T1000 (cell line): ENCODE data around the gene TTC32.
A peak's percentile ranks its signal among the peaks of the same experiment; 100 is the strongest.
"Not testable (repeated sequence)": the region's sequence is repeated elsewhere in the genome, so short reads cannot be mapped to it uniquely, and the experiment has no call there.

ENCODE experiments used
- DNase-seq: peaks from one replicate; lab custom pipeline; 2025; ENCODE audit warnings: mixed read lengths; lab: John Stamatoyannopoulos, UW

TTC32 gene

DNA sequence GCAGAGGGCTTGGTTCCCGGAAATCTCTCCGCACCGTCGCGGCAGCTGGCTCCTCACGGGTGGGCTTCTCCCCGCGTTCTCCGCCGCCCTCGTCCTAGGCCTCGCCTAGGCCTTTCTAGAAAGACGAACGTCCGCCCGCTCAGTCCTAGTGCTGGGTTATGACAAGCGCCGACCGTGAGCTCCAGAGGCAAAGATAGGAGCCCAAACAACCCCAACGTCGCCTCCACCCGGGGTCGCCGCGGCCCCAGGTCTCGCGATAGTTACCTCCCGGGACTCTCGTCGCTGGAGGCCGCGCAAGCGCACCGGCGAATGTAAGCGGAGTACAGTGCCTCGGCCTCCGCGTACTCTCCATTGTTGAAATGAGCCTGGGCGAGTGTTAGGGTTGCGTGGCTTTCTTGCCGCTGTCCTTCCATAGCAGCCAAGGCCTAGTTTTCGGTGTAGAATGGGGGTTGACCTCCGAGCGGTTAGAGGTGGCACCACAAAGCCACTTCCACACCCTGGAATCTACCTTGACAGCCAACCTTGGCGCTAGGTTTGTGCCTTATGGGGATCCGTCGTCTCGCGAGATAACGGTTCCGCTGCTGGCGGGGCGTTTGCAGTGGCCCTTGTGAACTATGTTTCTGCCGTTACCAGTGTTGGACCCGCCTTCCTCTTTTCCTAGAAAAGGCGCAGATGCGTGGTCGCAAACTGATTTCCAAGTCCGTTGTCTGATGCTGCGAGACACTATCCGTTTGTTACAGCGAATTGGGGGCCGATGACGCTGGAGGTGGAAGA lies at the start of gene TTC32:
Gene TTC32 (minus strand): TSS at position 542 of the 774 bp plus-strand sequence. CDS start 129 bp downstream, at position 413.
- DNase-seq: peak; percentile 94

DNA sequence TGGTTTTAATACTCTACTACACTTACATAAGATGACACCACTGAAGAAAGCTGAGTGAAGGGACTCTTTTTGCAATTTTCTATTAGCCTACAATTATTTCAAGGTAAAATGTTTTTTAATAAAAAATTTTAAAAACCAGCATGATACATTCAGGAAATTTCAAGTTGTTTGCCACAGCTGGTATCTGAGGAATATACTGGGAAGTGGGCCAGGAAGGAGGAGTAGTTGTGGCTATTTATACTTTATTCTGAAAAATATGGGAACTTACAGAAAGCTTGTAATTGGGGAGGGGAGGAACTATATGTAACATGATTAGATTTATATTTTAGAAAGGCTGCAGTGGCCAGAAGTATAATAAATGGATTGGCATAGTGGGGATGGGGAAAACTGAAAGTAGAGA lies 47.3 kb upstream of the TTC32 start:
- DNase-seq: no peak

- no peak for DNase-seq
Observed at GRCh38 chr2:19947184-19947940, 45.6 kb upstream of the TTC32 start.

GRCh38 chr2:19944205-19944845 lies 42.5 kb upstream of the TTC32 start:
- DNase-seq: no peak

DNA sequence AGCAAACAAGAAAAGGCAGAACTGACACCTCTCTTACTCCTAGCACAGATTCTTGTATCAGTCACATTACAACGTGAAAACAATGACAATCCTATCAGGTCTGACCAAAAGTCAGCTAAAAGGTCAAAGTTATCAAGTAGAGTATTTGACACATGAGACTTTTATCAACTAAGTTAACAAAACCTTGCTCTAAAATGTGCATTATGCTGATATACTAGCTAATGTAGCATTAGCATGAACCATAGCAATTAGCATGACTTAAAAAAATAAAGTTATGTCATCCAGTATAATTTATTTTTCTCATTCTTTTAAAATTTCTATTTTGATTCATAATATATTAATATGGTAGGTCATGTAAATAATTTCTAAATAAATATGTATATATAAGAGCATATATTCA lies 41.4 kb upstream of the TTC32 start:
- no peak for DNase-seq

DNA sequence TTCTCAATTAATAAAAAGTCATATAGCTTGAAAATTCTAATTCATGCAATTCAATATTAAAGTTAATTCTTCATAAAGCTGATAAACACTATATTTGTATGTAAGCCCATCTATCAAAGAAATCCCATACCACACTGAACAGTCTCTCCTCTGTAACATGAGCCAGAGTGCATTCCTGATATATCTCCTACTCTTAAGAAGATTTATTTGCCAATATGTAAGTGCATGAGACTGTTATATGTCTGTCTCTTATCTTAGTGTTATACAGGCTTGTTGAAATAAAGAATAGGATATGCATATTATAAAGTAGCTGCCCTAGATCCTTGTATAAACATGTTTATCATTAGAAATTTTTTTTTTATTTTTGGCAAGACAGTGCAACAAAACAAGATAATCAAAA lies 40.4 kb upstream of the TTC32 start:
- DNase-seq: no peak

DNA sequence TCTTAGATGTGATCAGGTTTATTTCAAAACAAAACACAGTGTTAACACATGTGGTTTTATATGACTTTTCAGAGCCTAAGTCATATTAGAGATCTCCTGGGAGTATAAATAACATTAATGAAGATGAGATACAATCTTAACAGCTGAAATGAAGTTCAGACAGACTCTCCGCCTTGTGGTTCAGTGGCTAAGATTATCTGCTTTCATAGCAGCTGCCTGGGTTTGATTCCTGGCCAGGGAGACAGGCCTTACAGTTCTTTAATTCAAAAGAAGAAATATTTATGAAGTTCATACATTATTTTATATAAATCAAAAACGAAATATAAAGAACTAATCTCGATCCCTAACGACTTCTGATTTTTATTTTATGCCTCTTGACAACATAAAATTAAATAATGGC lies 35.2 kb upstream of the TTC32 start:
- no peak for DNase-seq

DNA sequence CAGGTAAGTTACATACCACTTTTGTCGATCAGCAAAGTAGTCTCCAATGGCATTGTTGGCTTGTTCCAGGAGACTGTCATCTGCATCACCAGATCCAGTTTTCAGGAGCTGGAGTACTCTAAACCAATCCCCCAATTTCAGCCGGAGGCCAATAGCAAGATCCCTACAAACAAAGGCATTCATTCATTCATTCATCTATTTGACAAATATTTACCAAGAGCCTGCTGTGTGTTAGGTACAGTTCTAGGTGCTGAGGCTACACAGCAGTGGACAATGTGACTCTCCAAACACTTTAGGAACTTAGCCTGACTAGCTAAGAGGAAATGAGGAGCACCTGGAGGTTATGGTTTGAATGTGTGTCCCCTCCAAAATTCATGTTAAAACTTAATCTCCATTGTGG lies 34.4 kb upstream of the TTC32 start:
- no peak for DNase-seq

GRCh38 chr2:19933351-19933981 lies 31.7 kb upstream of the TTC32 start:
- DNase-seq: no peak

DNA sequence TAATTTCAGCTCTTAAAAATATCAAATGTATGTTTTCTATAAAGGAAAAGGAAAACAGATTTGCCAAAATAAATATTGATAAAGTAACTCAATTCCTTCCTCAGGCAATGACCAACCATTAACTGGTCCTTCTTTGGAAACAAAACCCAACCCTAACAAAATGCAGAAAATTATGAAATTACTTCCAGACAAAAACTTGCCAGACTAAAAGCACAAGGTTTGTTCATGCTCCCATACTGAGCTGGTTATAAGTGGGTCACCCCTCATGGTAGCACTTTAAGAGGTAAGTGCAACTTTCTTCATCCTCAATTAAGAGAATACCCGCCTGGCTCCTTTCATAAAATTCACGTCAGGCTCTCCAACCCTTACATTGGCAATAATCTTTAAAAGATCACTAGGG lies 31.1 kb upstream of the TTC32 start:
- no peak for DNase-seq

DNA sequence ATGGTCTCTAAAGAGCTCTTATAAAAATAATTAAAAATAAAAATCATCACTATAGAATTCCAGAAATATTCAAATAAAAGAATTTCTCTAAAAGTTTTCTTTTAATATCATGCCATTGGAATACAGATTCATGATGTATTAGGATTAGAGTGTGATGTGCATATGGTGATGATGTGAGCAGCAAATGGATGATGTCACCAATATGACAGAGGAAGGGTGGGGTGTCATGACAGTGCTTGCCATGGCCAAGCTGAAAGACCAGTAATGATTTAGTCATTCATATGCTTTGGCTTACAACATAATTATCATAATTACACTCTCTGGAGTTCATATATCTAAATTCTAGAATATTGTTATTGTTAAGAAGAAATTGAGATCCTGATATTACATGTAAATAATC lies 27.4 kb upstream of the TTC32 start:
- DNase-seq: no peak

- not testable (repeated sequence) for DNase-seq
Observed at GRCh38 chr2:19927816-19928215, 26.0 kb upstream of the TTC32 start.

GRCh38 chr2:19924526-19924925 lies 22.7 kb upstream of the TTC32 start:
- not testable (repeated sequence) for DNase-seq

DNA sequence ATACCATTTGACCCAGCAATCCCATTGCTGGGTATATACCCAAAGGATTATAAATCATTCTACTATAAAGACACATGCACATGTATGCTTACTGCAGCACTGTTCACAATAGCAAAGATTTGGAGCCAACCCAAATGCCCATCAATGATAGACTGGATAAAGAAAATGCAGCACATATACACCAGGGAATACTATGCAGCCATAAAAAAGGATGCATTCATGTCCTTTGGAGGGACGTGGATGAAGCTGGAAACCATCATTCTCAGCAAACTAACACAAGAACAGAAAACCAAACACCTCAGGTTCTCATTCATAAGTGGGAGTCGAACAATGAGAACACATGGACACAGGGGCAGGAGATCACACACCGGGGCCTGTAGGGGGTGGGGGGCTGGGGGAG lies 20.4 kb upstream of the TTC32 start:
- not testable (repeated sequence) for DNase-seq

- no peak for DNase-seq
Observed at GRCh38 chr2:19916385-19916950, 14.7 kb upstream of the TTC32 start.

DNA sequence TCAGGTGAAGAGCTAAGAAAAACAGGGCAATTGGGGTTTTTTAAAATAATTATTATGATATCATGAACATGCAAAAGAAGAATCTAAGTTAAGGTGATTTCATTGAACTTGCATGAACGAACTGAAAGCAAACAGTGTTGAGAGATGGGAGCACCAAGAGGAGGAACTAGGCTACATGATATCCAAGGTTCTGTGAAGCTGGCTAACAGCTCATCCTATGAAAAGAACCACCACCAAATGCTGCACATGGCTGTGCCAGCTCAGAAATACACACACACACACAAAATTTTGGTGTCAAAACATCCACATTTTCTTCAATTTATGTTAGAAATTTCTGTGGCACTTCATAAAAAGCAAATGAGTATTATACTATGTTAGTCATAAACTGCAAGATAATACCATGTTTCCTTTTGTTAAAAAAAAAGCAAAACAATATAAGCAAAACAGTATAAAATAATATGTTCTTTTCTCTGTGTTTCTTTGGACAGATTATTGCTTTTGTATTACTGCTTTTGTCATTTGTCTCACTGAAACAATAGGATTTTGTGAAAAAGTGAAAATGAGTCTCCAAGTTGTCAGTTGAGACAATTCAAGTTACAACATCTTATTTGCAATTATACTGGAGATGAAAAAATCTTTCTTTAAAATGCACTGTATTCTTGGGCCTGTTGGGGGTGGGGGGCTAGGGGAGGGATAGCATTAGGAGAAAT lies 12.6 kb upstream of the TTC32 start:
- no peak for DNase-seq

GRCh38 chr2:19911808-19912509 lies 10.2 kb upstream of the TTC32 start:
- peak; percentile 76 for DNase-seq

- DNase-seq: peak; percentile 7
Observed at GRCh38 chr2:19902216-19902740, 495 bp upstream of the TTC32 start.

- DNase-seq: no peak
Observed at GRCh38 chr2:19900931-19901441, 797 bp downstream of the TTC32 start.
